HG03139 (cell line): Measurements from ENCODE around the gene B4GALNT2.
"Not testable (repeated sequence)": the region's sequence is repeated elsewhere in the genome, so short reads cannot be mapped to it uniquely, and the experiment has no call there.

Source experiments
- ATAC-seq: cut with Tn5 transposase; IDR thresholded peaks from one replicate; pipeline ENCODE4 v1.9.1; 2021; ENCODE audit not compliant: unreplicated experiment

Gene B4GALNT2

GRCh38 chr17:49117587-49118230 is 14.9 kb upstream of the B4GALNT2 start:
- no peak for ATAC-seq

GRCh38 chr17:49120166-49120565 is 12.4 kb upstream of the B4GALNT2 start:
- no peak for ATAC-seq

- no peak for ATAC-seq
These were observed 10.8 kb upstream of the B4GALNT2 start for GRCh38 chr17:49121696-49122292.

GRCh38 chr17:49122566-49122965 is 10.0 kb upstream of the B4GALNT2 start:
- ATAC-seq = no peak

GRCh38 chr17:49123061-49123460 is 9.5 kb upstream of the B4GALNT2 start:
- ATAC-seq = no peak

GRCh38 chr17:49125449-49125848 is 7.1 kb upstream of the B4GALNT2 start:
- ATAC-seq = no peak

GRCh38 chr17:49126183-49126859 is 6.2 kb upstream of the B4GALNT2 start:
- ATAC-seq = not testable (repeated sequence)

- not testable (repeated sequence) for ATAC-seq
These were observed 3.1 kb upstream of the B4GALNT2 start for GRCh38 chr17:49129359-49129950.

GRCh38 chr17:49130891-49131290 is 1.7 kb upstream of the B4GALNT2 start:
- ATAC-seq = no peak

- no peak for ATAC-seq
These were observed 261 bp upstream of the B4GALNT2 start for GRCh38 chr17:49132317-49132698.

GRCh38 chr17:49136335-49136734 is 3.8 kb downstream of the B4GALNT2 start:
- no peak for ATAC-seq

GRCh38 chr17:49145654-49146053 is 13.1 kb downstream of the B4GALNT2 start:
- not testable (repeated sequence) for ATAC-seq

- ATAC-seq = no peak
These were observed 14.2 kb downstream of the B4GALNT2 start for GRCh38 chr17:49146620-49147306.

- ATAC-seq = no peak
These were observed 15.6 kb downstream of the B4GALNT2 start for GRCh38 chr17:49148171-49148570.

GRCh38 chr17:49151996-49152395 is 19.4 kb downstream of the B4GALNT2 start:
- ATAC-seq = no peak

- no peak for ATAC-seq
These were observed 23.7 kb downstream of the B4GALNT2 start for GRCh38 chr17:49156256-49156655.

GRCh38 chr17:49157784-49158183 is 25.2 kb downstream of the B4GALNT2 start:
- ATAC-seq = no peak

GRCh38 chr17:49162866-49163265 is 30.3 kb downstream of the B4GALNT2 start:
- no peak for ATAC-seq

- no peak for ATAC-seq
These were observed 32.6 kb downstream of the B4GALNT2 start for GRCh38 chr17:49165143-49165542.

- no peak for ATAC-seq
These were observed 36.1 kb downstream of the B4GALNT2 start for GRCh38 chr17:49168706-49169105.

GRCh38 chr17:49170216-49170615 is 37.6 kb downstream of the B4GALNT2 start:
- no peak for ATAC-seq
